Endodermal cell (in vitro differentiated cells): Measurements from ENCODE around the gene SYN1. TPM values are rescaled to one million over a fixed set of nuclear protein-coding genes. Genes with fewer than 3 reads are reported as not detected.

Experiments used
- DNase-seq: peaks from one replicate; pipeline ENCODE4 v3.0.0-alpha.2; 2017
- H3K27ac ChIP-seq: 2 replicates; pipeline ENCODE4 v1.5.1; 2013; ENCODE audit warnings: mild to moderate bottlenecking, low read depth, low read length, moderate library complexity
- H3K27me3 ChIP-seq: 2 replicates; pipeline ENCODE4 v1.6.1; 2013; ENCODE audit warnings: mild to moderate bottlenecking, low read length, moderate library complexity; ENCODE audit not compliant: insufficient read depth, control insufficient read depth, poor library complexity, severe bottlenecking
- H3K36me3 ChIP-seq: 2 replicates; pipeline ENCODE4 v1.7.0; 2013; ENCODE audit warnings: mild to moderate bottlenecking, low read length, moderate library complexity; ENCODE audit not compliant: control insufficient read depth, insufficient read depth
- H3K4me1 ChIP-seq: one replicate; pipeline ENCODE4 v1.7.0; 2013; ENCODE audit warnings: low read length; ENCODE audit not compliant: control insufficient read depth, insufficient read depth
- H3K4me3 ChIP-seq: 2 replicates; pipeline ENCODE4 v1.5.1; 2013; ENCODE audit warnings: mild to moderate bottlenecking, low read length, moderate library complexity
- H3K9ac ChIP-seq: 2 replicates; pipeline ENCODE4 v1.6.1; 2013; ENCODE audit warnings: mild to moderate bottlenecking, low read length, moderate library complexity; ENCODE audit not compliant: poor library complexity, severe bottlenecking; ENCODE audit errors: extremely low read depth
- H3K9me3 ChIP-seq: 2 replicates; pipeline ENCODE4 v1.6.1; 2013; ENCODE audit warnings: mild to moderate bottlenecking, low read length, moderate library complexity; ENCODE audit not compliant: control insufficient read depth
- H3K27ac Mint-ChIP-seq: 2 replicates; pipeline ENCODE4 v1.8.0; 2020; ENCODE audit warnings: mixed read lengths
- H3K27me3 Mint-ChIP-seq: 2 replicates; pipeline ENCODE4 v1.8.0; 2021; ENCODE audit warnings: mild to moderate bottlenecking, mixed read lengths; ENCODE audit not compliant: insufficient read depth
- H3K36me3 Mint-ChIP-seq: 2 replicates; pipeline ENCODE4 v1.8.0; 2020; ENCODE audit warnings: low read depth, mixed read lengths
- H3K4me1 Mint-ChIP-seq: 2 replicates; pipeline ENCODE4 v1.8.0; 2020; ENCODE audit warnings: mixed read lengths
- H3K4me3 Mint-ChIP-seq: 2 replicates; pipeline ENCODE4 v1.8.0; 2020; ENCODE audit warnings: mild to moderate bottlenecking, moderate library complexity, mixed read lengths
- H3K9me3 Mint-ChIP-seq: 2 replicates; pipeline ENCODE4 v1.8.0; 2020; ENCODE audit warnings: mild to moderate bottlenecking, mixed read lengths
- CTCF ChIP-seq: fragments of 200-600 bp; sonication (generic); conservative IDR thresholded peaks from 2 replicates; pipeline ENCODE4 v1.5.0; 2021; ENCODE audit warnings: antibody characterized with exemption, mild to moderate bottlenecking
- WGBS, 2 experiments: methylation state at CpG; one replicate each; pipeline versions ENCODE4 v1.1.5 to v1.1.7; 2013; ENCODE audit warnings: missing lambda C conversion rate in 2 of 2, mixed read lengths in 1 of 2; ENCODE audit not compliant: insufficient coverage in 1 of 2, insufficient read length in 1 of 2; 5-methylcytosine and 5-hydroxymethylcytosine counted together
- total RNA-seq, 2 donors: library from RNA; stranded (reverse); fragmentation: NEBNext Ultra II Directional in 1 of 2; extraction: Animal tissue kit (Norgen Biotek cat#: 25700) in 1 of 2; gene quantifications; 2 replicates in 1 of 2; 3 replicates in 1 of 2; pipeline ENCODE4 v1.2.1, GENCODE V29; 2021

SYN1 gene
- total RNA-seq, 2 donors from 2014 or later: 4.9 to 5.3 TPM

DNA sequence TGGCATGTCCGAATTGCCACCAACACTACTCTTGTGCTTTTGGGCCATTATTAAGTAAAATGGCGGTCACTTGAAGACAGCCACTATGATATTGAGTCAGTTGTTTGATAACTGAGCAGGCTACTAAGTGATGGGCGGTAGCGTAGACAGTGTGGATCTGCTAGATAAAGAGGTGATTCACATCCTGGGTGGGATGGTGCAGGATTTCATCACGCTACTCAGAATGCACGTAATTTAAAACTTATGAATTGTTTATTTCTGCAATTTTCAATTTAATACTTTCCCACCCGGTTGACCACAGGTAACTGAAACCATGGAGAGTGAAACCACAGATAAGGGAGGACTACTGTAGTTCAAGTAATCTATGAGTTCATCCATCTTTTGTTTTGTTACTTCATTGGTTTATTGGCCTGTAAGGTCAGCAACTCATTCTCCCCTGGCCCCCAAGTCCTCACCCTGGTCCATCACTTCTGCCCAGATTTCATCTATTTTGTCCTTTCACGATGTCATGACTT is 55.8 kb downstream of the SYN1 start:
- H3K9me3 ChIP-seq: no peaks in the 10 kb centered on the region
- H3K27me3 ChIP-seq: no peaks in the 10 kb centered on the region
- no peak overlapping the region for H3K4me3 ChIP-seq
- H3K27ac Mint-ChIP-seq: no peak overlapping the region
- no peaks in the 10 kb centered on the region for H3K27me3 Mint-ChIP-seq
- peaks cover 38% of the 10 kb centered on the region for H3K36me3 Mint-ChIP-seq
- 92 to 95% methylated on average over 5 to 6 of the region's 8 CpGs for WGBS, 2 experiments
- H3K9ac ChIP-seq: no peak overlapping the region
- no peaks in the 10 kb centered on the region for H3K4me1 ChIP-seq
- H3K36me3 ChIP-seq: peaks cover 43% of the 10 kb centered on the region
- TF ChIP-seq CTCF: no peak
- H3K4me3 Mint-ChIP-seq: no peak overlapping the region
- no peak for DNase-seq
- H3K4me1 Mint-ChIP-seq: no peaks in the 10 kb centered on the region
- peaks cover 66% of the 10 kb centered on the region for H3K9me3 Mint-ChIP-seq
- H3K27ac ChIP-seq: no peak overlapping the region

- Histone ChIP-seq H3K27me3 (no peaks in the 10 kb centered on the region), H3K4me1 (no peaks in the 10 kb centered on the region), H3K9me3 (no peaks in the 10 kb centered on the region), H3K36me3 (peaks cover 33% of the 10 kb centered on the region), H3K27ac (no peak overlapping the region), H3K9ac (no peak overlapping the region), H3K4me3 (no peak overlapping the region)
- peak overlapping the region; percentile 79 for H3K4me3 Mint-ChIP-seq
- peaks cover 60% of the 10 kb centered on the region for H3K9me3 Mint-ChIP-seq
- peak overlapping the region; percentile 81 for H3K27ac Mint-ChIP-seq
- H3K36me3 Mint-ChIP-seq: peaks cover 30% of the 10 kb centered on the region
- WGBS, 2 experiments: 60 to 91% methylated on average over 1 to 13 of the region's 13 CpGs
- no peaks in the 10 kb centered on the region for H3K4me1 Mint-ChIP-seq
- peak; percentile 67 for TF ChIP-seq CTCF
- DNase-seq: peak; percentile 70
- no peaks in the 10 kb centered on the region for H3K27me3 Mint-ChIP-seq
Observed at GRCh38 chrX:47562615-47563243, 56.9 kb downstream of the SYN1 start.

DNA sequence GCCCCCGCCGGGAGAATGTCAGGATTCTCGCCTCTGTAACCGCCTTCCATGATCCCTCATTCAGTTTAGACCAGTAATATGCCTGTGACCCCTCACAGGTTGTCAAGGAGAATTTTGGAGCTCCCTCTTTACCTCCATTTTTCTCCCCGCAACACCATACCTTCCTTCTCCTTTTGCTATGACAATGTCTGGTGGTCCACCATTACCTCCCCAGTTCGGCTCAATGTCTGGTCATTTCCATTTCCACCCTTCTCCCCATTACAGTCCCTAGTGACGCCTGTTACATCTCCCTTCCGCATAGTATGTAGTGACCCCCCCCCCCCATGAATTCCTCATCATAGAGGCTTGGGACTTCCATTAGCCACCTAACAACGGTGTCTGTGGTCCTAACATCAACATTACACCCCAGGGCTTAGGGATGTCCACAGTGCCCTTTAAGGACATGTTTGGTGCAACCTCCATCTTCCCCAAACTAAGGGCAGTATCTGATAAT is 58.0 kb downstream of the SYN1 start:
- peak overlapping the region; percentile 68 for H3K9ac ChIP-seq
- peaks cover 26% of the 10 kb centered on the region for H3K36me3 ChIP-seq
- 11% methylated on average over 9 of the region's 9 CpGs; no CpG with 5 or more reads in 1 of the 2 experiments for WGBS, 2 experiments
- Mint-ChIP-seq H3K9me3 (peaks cover 55% of the 10 kb centered on the region), H3K36me3 (peaks cover 22% of the 10 kb centered on the region), H3K4me3 (peak overlapping the region; percentile 79), H3K4me1 (peaks cover under 1% of the 10 kb centered on the region), H3K27me3 (no peaks in the 10 kb centered on the region), H3K27ac (peak overlapping the region; percentile 90)
- no peak for TF ChIP-seq CTCF
- H3K9me3 ChIP-seq: no peaks in the 10 kb centered on the region
- H3K4me1 ChIP-seq: no peaks in the 10 kb centered on the region
- H3K27me3 ChIP-seq: no peaks in the 10 kb centered on the region
- H3K27ac ChIP-seq: no peak overlapping the region
- DNase-seq: no peak
- H3K4me3 ChIP-seq: peak overlapping the region; percentile 92
